HUES64 (cell line): ENCODE data around the gene PLXNA3.

ENCODE experiments used
- H3K27ac ChIP-seq: 2 replicates; pipeline ENCODE4 v1.7.0; 2013; ENCODE audit warnings: low read depth, low read length, inconsistent platforms
- H3K27me3 ChIP-seq: 2 replicates; pipeline ENCODE4 v1.6.1; 2013; ENCODE audit warnings: mild to moderate bottlenecking, low read length; ENCODE audit not compliant: insufficient read depth
- H3K36me3 ChIP-seq: 2 replicates; pipeline ENCODE4 v1.6.1; 2013; ENCODE audit warnings: mild to moderate bottlenecking, low read length; ENCODE audit not compliant: insufficient read depth
- H3K4me1 ChIP-seq: 2 replicates; pipeline ENCODE4 v1.6.1; 2013; ENCODE audit warnings: mild to moderate bottlenecking, low read length, moderate library complexity; ENCODE audit not compliant: insufficient read depth
- H3K4me3 ChIP-seq: 2 replicates; pipeline ENCODE4 v1.5.1; 2013; ENCODE audit warnings: mild to moderate bottlenecking, low read length, moderate library complexity
- H3K9ac ChIP-seq: 2 replicates; pipeline ENCODE4 v1.6.1; 2013; ENCODE audit warnings: mild to moderate bottlenecking, low read depth, low read length
- H3K9me3 ChIP-seq: 2 replicates; pipeline ENCODE4 v1.6.1; 2013; ENCODE audit warnings: low read depth, low read length; ENCODE audit not compliant: insufficient read depth
- WGBS: fragments of 150-250, 120-280 bp; methylation state at CpG from one replicate; pipeline ENCODE4 v1.1.7; 2013; ENCODE audit warnings: missing lambda C conversion rate; 5-methylcytosine and 5-hydroxymethylcytosine counted together

PLXNA3 gene

DNA sequence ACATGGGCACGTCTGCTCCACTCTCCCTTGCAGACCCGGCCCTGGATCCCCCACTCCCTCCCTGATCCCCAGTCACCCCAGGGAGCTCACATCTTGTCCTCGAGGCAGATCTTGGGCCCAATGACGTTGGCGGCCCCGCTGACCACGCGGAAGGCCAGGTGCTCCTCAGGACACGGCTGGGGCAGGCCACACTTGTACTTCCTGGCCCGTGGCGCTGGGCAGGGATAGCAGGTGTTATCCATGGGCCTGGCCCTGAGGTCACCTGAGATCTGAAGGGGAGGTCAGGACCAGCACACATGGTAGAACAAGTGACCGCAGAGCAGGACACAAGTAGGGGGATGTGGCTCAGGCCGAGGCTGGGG is 50.3 kb downstream of the PLXNA3 start:
- 91% methylated on average over 13 of the region's 13 CpGs for WGBS
- Histone ChIP-seq H3K36me3 (peaks cover 9% of the 10 kb centered on the region; the same call in 1 of the 2 replicates), H3K4me3 (no peak overlapping the region)

DNA sequence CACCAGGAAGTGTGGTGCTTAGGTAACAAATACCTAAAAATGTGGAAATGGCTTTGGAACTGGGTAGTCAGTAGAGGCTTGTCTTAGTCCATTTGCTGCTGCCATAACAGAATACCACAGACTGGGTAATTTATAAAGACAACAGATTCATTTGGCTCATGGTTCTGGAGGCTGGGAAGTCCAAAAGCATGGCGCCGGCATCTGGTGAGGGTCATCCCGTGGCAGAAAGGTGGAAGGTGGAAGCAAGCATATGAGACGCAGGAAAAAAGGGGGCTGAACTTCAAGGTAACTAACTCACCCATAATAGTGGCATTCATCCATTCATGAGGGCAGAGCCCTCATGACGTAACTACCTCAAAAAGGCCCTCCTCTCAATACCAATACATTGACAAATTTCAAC is 51.4 kb downstream of the PLXNA3 start:
- Histone ChIP-seq H3K9ac (no peak overlapping the region), H3K4me1 (no peaks in the 10 kb centered on the region), H3K36me3 (peaks cover 9% of the 10 kb centered on the region; the same call in 1 of the 2 replicates), H3K27ac (no peak overlapping the region), H3K4me3 (no peak overlapping the region), H3K9me3 (no peaks in the 10 kb centered on the region), H3K27me3 (no peaks in the 10 kb centered on the region)
- no CpG with 5 or more reads among the region's 5 CpGs for WGBS

More for the DNA sequence above, 50.3 kb downstream of the PLXNA3 start:
- no peaks in the 10 kb centered on the region for H3K9me3 ChIP-seq
- H3K4me1 ChIP-seq, result no peaks in the 10 kb centered on the region
- no peaks in the 10 kb centered on the region for H3K27me3 ChIP-seq
- no peak overlapping the region for H3K9ac ChIP-seq
- H3K27ac ChIP-seq, result no peak overlapping the region

DNA sequence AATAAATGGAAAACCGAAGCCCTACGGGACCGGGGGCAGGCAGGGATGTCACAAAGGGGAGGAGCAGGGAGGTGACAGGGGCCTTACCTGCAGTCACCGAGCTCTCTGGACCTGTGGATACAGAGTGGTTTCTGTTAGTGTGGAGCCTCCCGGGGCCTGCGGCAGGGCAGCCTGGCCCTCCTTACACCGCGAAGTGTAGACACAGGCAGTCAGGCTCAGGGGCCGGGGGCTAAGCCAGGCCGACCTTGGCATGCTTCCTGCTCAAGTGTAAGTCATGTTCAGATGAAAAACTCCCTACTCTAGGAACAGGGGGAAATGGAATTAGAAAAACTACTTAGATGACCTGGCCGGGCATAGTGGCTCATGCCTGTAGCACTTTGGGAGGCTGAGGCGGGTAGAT is 53.7 kb downstream of the PLXNA3 start:
- WGBS, result 94% methylated on average over 11 of the region's 12 CpGs
- Histone ChIP-seq H3K27ac (no peak overlapping the region), H3K36me3 (peaks cover 6% of the 10 kb centered on the region; the same call in 1 of the 2 replicates), H3K4me3 (no peak overlapping the region), H3K27me3 (no peaks in the 10 kb centered on the region), H3K9ac (no peak overlapping the region), H3K9me3 (no peaks in the 10 kb centered on the region), H3K4me1 (no peaks in the 10 kb centered on the region)

DNA sequence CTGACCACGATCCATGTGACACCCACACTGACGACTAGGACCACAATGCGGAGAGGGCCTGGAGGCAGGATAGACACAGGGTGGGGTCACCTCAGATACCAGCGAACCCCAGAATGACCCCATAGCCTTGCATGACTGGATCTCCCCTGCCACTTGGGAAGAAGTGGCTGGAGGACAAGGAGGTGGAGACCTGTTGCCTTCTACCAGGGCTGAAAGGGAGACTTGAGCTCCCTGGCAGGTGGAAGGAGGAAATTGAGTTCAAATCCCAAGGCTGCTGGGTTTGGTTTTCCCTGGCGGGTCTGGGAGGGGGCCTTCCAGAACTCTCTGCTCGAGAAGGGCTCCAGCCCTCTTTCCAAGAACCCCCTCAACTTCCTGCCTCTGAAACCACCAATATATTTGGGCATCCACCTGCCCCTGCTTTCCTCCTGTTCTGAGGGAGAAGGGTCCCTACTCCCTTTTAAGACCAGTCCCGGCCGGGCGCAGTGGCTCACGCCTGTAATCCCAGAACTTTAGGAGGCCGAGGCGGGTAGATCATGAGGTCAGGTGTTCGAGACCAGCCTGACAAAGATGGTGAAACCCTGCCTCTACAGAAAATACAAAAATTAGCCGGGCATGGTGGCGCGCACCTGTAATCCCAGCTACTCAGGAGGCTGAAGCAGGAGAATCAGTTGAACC is 54.9 kb downstream of the PLXNA3 start:
- H3K4me1 ChIP-seq, result no peaks in the 10 kb centered on the region
- no peak overlapping the region for H3K9ac ChIP-seq
- H3K27me3 ChIP-seq, result no peaks in the 10 kb centered on the region
- H3K9me3 ChIP-seq, result no peaks in the 10 kb centered on the region
- H3K36me3 ChIP-seq, result peaks cover 6% of the 10 kb centered on the region; the same call in 1 of the 2 replicates
- whole genome bisulfite sequencing, result 95% methylated on average over 16 of the region's 16 CpGs
- H3K4me3 ChIP-seq, result no peak overlapping the region
- no peak overlapping the region for H3K27ac ChIP-seq

DNA sequence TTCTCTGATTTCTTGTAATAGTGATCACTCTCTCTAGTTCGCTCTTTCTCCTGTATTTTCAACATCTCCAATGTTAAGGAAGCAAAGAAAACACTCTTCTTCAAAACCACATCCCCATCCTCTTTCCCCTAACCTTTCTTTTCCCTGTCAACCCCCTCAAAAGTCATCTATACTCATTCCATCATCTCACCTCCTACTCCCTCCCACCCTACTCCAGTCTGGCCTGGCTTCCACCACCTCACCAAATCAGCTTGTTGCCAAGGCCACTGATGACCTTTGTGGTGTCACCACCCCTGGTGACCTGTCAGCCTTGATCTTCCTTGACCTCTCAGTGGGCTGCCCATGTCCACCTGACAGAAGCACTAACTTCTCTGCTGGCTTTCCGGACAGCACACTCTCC is 55.6 kb downstream of the PLXNA3 start:
- Histone ChIP-seq H3K36me3 (peaks cover 6% of the 10 kb centered on the region; the same call in 1 of the 2 replicates), H3K4me1 (no peaks in the 10 kb centered on the region), H3K9ac (no peak overlapping the region), H3K9me3 (no peaks in the 10 kb centered on the region), H3K4me3 (no peak overlapping the region), H3K27me3 (no peaks in the 10 kb centered on the region), H3K27ac (no peak overlapping the region)
- WGBS, result 97% methylated on average over 2 of the region's 2 CpGs

DNA sequence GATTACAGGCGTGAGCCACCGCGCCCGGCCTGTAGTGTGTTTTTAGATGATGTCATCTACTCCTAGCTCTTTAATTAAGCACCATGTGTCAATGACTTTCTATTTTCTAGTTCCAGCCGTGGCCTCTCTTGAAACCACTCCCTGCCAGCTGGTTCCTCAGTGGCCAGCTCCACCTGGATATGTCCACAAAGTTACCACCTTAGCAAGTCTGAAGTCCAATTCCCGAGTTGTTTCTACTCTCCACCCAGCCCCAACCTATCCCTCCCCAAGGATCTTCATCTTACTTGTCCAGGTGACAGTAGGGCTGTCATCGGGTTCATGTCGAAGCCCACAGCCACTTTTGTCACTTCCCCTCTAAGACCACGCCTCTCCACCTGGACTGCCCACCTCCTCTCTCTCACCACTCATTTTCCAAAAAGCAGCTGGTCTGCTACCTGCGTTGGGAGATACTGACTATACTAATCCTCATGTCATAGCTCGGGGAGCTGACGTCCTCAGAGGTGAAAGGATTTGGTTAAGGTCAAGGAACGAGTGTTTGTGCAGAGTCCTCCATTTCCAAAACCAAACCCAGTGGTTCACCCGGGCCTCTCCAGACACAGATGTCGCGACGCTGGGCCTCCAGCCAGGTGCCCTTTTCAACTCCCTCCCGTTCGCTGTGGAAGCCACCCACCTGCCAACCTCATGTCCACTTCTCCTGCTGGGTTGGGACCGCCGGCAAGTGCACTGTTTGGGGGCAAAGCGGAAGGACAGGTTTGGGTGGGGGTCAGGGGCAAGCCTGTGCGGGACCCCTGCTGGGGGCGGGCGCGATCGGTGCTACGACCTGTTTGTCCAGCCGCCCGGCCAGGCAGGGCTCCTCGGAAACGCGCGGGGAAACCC is 57.2 kb downstream of the PLXNA3 start:
- Histone ChIP-seq H3K9ac (peak overlapping the region; percentile 73), H3K4me3 (peak overlapping the region; percentile 76), H3K36me3 (no peaks in the 10 kb centered on the region), H3K9me3 (no peaks in the 10 kb centered on the region), H3K27ac (peak overlapping the region; percentile 52; the same call in 1 of the 2 replicates), H3K4me1 (no peaks in the 10 kb centered on the region), H3K27me3 (no peaks in the 10 kb centered on the region; the same call in 1 of the 2 replicates)
- WGBS, result 25% methylated on average over 31 of the region's 34 CpGs

DNA sequence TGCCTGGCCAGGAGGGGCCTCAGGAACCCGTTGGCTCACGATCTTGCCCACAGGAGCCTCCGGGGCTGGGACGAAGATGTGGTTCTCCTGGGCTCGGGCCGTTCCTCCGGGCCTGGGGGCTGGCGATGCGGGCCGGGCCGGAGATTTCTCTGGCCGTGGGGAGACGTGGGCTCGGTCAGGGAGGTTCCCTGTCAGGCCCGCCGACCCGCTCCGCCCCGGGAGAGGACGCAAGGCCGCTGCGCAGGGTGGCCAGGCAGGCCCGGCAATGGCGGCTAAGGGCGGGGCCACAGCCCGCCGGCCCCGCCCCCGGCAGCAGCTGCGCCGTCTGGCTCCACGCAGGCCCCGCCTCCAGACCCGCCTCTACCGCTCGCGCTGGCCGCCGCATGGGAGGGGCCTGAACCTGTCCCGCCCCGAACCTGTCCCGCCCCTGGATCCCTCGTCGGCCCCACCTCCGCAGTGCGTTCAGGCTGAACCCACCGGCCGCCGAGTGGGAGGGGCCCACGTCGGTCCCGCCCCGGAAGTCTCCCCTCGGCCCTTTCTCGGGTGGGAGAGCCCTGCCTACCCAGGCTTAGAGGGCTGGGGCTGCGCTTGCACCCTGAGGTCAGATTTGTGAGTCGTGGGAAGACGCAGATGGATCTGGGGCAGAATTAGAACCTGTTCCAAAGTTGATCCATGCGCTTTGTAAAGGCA is 58.0 kb downstream of the PLXNA3 start, which contains the start of gene FAM3A:
FAM3A (minus strand) TSS at position 267 of the 690 bp plus-strand sequence. CDS start 460 bp downstream, outside the sequence.
- under 1% methylated on average over 59 of the region's 59 CpGs for WGBS
- no peaks in the 10 kb centered on the region for H3K36me3 ChIP-seq
- H3K4me1 ChIP-seq, result no peaks in the 10 kb centered on the region
- peak within 1 kb of the TSS; percentile 76 for H3K4me3 ChIP-seq
- H3K27me3 ChIP-seq, result no peaks in the 10 kb centered on the region; the same call in 1 of the 2 replicates
- no peaks in the 10 kb centered on the region for H3K9me3 ChIP-seq
- H3K27ac ChIP-seq, result peak within 1 kb of the TSS; percentile 99; the same call in 1 of the 2 replicates
- H3K9ac ChIP-seq, result peak within 1 kb of the TSS; percentile 74

DNA sequence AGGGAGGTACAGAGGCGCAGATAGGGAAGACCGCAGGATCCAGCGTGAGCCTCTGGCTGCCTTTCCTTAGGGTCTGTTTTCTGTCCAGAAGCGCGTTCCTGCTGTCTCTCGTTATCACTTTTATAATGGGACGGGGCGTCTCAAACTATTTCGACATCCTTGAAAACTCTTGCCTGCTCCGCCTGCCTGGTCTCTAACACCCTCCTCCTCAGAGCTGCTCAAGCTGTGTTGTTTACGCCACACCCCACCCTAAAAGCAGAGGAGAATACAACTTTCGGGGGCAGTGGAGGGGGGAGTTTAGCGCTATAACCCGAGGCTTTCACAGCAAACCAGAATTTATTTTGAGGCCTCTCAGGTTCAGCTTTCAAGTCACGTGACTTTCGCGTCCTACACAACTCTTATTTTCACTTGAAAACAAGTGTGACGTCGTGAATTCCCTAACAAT is 58.6 kb downstream of the PLXNA3 start:
- peak overlapping the region; percentile 67 for H3K4me3 ChIP-seq
- H3K4me1 ChIP-seq, result no peaks in the 10 kb centered on the region
- peak overlapping the region; percentile 74 for H3K9ac ChIP-seq
- no peaks in the 10 kb centered on the region; the same call in 1 of the 2 replicates for H3K27me3 ChIP-seq
- no peaks in the 10 kb centered on the region for H3K9me3 ChIP-seq
- under 1% methylated on average over 18 of the region's 19 CpGs for WGBS
- H3K27ac ChIP-seq, result peak overlapping the region; percentile 99; the same call in 1 of the 2 replicates
- H3K36me3 ChIP-seq, result no peaks in the 10 kb centered on the region

DNA sequence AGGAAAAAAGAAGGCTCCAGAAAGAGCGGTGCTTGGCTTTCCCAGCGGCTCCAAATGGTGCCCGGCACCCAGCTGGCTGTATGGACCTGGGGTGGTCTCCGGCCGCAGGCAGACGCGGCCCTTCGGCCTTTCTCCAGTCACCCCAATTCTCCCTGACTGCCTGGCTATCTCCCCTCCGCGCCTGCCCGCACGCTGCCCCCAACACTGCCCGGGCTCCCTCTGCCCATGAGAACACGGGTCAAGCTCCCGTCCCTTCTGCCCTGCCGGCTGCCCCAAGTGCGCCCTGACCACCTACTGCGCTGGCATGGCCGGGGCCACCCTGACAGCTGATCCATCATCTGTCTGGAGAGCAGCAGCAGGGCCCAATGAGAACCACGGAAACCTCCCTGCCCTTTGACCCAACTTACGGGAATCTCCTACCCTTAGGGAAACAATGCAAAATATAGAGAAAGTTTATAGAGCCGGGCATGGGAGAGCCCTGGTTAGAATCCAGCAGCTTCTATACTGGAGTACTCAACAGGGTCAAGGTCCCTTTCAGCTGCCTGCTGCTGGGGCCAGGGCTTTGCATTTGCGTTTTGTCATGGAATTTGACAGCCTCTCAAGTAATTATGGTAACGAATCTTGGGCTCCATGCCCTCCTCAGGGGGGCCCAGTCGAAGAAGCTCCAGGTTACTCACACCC is 59.2 kb downstream of the PLXNA3 start:
- WGBS, result 2% methylated on average over 24 of the region's 25 CpGs

DNA sequence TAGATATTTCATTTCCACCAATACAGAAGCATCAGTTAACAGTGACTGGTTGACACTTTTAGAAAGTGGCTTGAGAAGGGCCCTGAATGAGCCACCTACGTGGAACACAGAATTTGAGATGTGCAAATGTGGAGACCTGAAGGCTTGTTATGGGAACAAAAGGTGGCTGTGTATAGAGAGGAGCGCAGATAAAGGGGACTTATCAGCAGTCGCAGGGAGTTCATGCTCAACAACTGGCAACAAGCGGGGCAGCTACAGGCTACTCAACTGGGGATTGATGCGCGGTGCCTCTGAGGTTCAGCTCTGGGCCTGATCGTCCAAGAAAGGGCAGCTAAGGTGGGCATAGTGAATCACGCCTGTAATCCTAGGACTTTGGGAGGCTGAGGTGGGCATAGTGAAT is 61.3 kb downstream of the PLXNA3 start:
- Histone ChIP-seq H3K4me3 (no peak overlapping the region), H3K4me1 (no peaks in the 10 kb centered on the region), H3K9me3 (no peaks in the 10 kb centered on the region), H3K27me3 (peaks cover 2% of the 10 kb centered on the region), H3K9ac (no peak overlapping the region), H3K27ac (no peak overlapping the region), H3K36me3 (no peaks in the 10 kb centered on the region)
- WGBS, result 92% methylated on average over 8 of the region's 8 CpGs

More for the DNA sequence above, 59.2 kb downstream of the PLXNA3 start:
- peak overlapping the region; percentile 99; the same call in 1 of the 2 replicates for H3K27ac ChIP-seq
- peaks cover under 1% of the 10 kb centered on the region for H3K27me3 ChIP-seq
- no peaks in the 10 kb centered on the region for H3K9me3 ChIP-seq
- H3K9ac ChIP-seq, result peak overlapping the region; percentile 44; the same call in 1 of the 2 replicates
- H3K4me3 ChIP-seq, result peak overlapping the region; percentile 67
- H3K4me1 ChIP-seq, result no peaks in the 10 kb centered on the region
- H3K36me3 ChIP-seq, result no peaks in the 10 kb centered on the region
